Spleen (tissue), 11 donors: ENCODE measurements around the gene GLYR1. TPM values are rescaled to one million over a fixed set of nuclear protein-coding genes. Genes with fewer than 3 reads are reported as not detected.

Experiments
- DNase-seq: peaks from one replicate; pipeline ENCODE4 v3.0.0-alpha.2; 2020
- H3K27ac ChIP-seq, 8 donors: fragments of 200-600 bp; sonication (generic) in 7 of 8; 1 replicate in 4 of 8; 2 replicates in 4 of 8; pipeline versions ENCODE4 v1.5.0 to v1.8.0; 2016 to 2021; ENCODE audit warnings: inconsistent platforms in 4 of 8, mild to moderate bottlenecking in 4 of 8, moderate library complexity in 1 of 8
- H3K27me3 ChIP-seq, 7 donors: fragments of 200-600 bp; sonication (generic) in 6 of 7; replicated peaks in 1 of 7; 1 replicate in 4 of 7; 2 replicates in 3 of 7; pipeline versions ENCODE4 v1.5.0 to v1.8.0; 2016 to 2021; ENCODE audit warnings: inconsistent platforms in 3 of 7, mild to moderate bottlenecking in 1 of 7
- H3K36me3 ChIP-seq, 6 donors: fragments of 200-600 bp; sonication (generic) in 5 of 6; 1 replicate in 4 of 6; 2 replicates in 2 of 6; pipeline versions ENCODE4 v1.5.0 to v1.8.0; 2016 to 2021; ENCODE audit warnings: inconsistent platforms in 2 of 6
- H3K4me1 ChIP-seq, 6 donors: fragments of 200-600 bp; sonication (generic) in 5 of 6; 1 replicate in 3 of 6; 2 replicates in 3 of 6; pipeline versions ENCODE4 v1.5.0 to v1.8.0; 2016 to 2021; ENCODE audit warnings: inconsistent platforms in 3 of 6
- H3K4me3 ChIP-seq, 8 donors: fragments of 200-600 bp; sonication (generic) in 7 of 8; 1 replicate in 4 of 8; 2 replicates in 4 of 8; pipeline versions ENCODE4 v1.5.0 to v1.8.0; 2016 to 2021; ENCODE audit warnings: inconsistent platforms in 4 of 8, mild to moderate bottlenecking in 4 of 8, moderate library complexity in 2 of 8
- H3K9me3 ChIP-seq, 8 donors: fragments of 200-600 bp; sonication (generic) in 7 of 8; 1 replicate in 4 of 8; 2 replicates in 4 of 8; pipeline versions ENCODE4 v1.5.0 to v1.8.0; 2016 to 2021; ENCODE audit warnings: inconsistent platforms in 4 of 8
- POLR2A ChIP-seq, 3 donors: fragments of 450-650 bp; IDR thresholded peaks; one replicate each; pipeline ENCODE4 v1.5.1; 2017; ENCODE audit warnings: antibody characterized with exemption in 3 of 3, mild to moderate bottlenecking in 1 of 3
- POLR2AphosphoS5 ChIP-seq, 3 donors: sonication (generic); formaldehyde crosslinking; IDR thresholded peaks; one replicate each; pipeline ENCODE4 v1.5.1; 2017; ENCODE audit warnings: antibody characterized with exemption in 3 of 3
- WGBS, 5 donors: extraction: QIAGEN DNeasy Blood & Tissue Kit in 3 of 5; methylation state at CpG; one replicate each; pipeline versions ENCODE4 v1.1.5 to v1.1.7; 2013 to 2018; 5-methylcytosine and 5-hydroxymethylcytosine counted together
- intact Hi-C: fragments of 100-400 bp; cut with DNase I; formaldehyde crosslinking; loops from one replicate; pipeline ENCODE4 v1.15.0; 2023; ENCODE audit warnings: low total_unique reads
- polyA plus RNA-seq, 3 donors: library from polyadenylated mRNA; stranded (reverse); fragments of 200-250 nt; gene quantifications; one replicate each; pipeline ENCODE4 v1.2.1, GENCODE V29; 2013
- total RNA-seq, 7 donors: library from RNA; depleted of rRNA in 3 of 7; stranded (reverse); fragments of >200 nt in 3 of 7; fragmentation: NEBNext Ultra II Directional in 4 of 7; extraction: Animal tissue kit (Norgen Biotek cat#: 25700) in 4 of 7; gene quantifications; one replicate each; pipeline versions ENCODE4 v1.1.0 to v1.2.1, GENCODE V29; 2016 to 2021
- TF ChIP-seq, protein P1 (sequence below), 11 experiments: fragments of 200-600 bp in 7 of 11; fragments of 450-650 bp in 4 of 11; sonication (generic) in 4 of 11; IDR thresholded peaks in 8 of 11; conservative IDR thresholded peaks in 3 of 11; 1 replicate in 7 of 11; 2 replicates in 4 of 11; pipeline versions ENCODE4 v1.4.0 to v1.8.0; 2016 to 2021; ENCODE audit warnings: antibody characterized with exemption in 11 of 11, inconsistent platforms in 4 of 11, mild to moderate bottlenecking in 1 of 11
- donor health status: healthy with polysubstance abuse.
- donor health status: DM: no; HTN: no; CAD: no; lungs with moderate emphysema.
- donor health status: DM: no; HTN: no; CAD: no.
- donor health status: Bipolar disorder and iron deficiency.
- donor health status: healthy.
- donor health status: DM: no; HTN: no; CAD: no.
- donor health status: DM: yes; HTN: yes; CAD: no.

GLYR1 gene
- total and polyA plus RNA-seq, 10 donors, result 26.6 to 117 (median 62.3) TPM

DNA sequence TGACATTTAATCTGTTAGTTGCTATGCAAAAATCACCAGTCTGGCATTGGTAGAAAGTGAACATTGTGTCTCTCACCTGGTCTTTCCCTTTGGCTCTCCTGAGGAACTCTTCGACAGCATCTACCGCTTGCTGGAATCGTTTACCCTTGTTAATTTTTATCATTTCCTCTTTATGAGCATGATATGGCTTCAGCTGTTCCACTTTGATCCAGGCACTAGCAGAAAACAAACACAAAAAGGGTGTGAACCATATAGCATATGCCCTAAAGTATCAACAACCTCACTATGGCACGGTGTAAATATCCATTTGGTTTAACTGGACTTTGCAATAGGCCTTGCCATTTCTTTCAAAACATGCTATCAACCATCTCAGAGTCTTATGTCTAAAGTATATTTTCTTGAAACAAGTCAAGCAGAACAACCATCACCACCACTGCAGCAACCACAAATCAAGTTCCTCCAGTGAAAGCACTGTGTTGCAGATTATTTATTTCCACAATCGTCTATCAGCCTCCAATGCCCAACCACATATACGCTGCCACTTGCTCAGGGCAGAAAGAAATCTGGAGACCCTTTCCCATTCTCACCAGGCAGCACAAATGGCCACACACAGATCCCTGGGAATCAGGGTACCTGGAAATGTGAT, 14.3 kb downstream of the GLYR1 start:
- WGBS, 5 donors, result 77 to 82% (median 78%) methylated on average over 6 of the region's 6 CpGs
- Histone ChIP-seq H3K9me3 (no peaks in the 10 kb centered on the region), H3K36me3 (peaks cover 8 to 100% (median 68%) of the 10 kb centered on the region in 6 donors), H3K27me3 (no peaks in the 10 kb centered on the region), H3K27ac (no peak overlapping the region), H3K4me3 (no peak overlapping the region), H3K4me1 (peaks cover 0 to 30% (median 19%) of the 10 kb centered on the region in 6 donors)
- intact Hi-C loops, result no loop called here
- no peak for DNase-seq
- TF ChIP-seq, protein P1, sequence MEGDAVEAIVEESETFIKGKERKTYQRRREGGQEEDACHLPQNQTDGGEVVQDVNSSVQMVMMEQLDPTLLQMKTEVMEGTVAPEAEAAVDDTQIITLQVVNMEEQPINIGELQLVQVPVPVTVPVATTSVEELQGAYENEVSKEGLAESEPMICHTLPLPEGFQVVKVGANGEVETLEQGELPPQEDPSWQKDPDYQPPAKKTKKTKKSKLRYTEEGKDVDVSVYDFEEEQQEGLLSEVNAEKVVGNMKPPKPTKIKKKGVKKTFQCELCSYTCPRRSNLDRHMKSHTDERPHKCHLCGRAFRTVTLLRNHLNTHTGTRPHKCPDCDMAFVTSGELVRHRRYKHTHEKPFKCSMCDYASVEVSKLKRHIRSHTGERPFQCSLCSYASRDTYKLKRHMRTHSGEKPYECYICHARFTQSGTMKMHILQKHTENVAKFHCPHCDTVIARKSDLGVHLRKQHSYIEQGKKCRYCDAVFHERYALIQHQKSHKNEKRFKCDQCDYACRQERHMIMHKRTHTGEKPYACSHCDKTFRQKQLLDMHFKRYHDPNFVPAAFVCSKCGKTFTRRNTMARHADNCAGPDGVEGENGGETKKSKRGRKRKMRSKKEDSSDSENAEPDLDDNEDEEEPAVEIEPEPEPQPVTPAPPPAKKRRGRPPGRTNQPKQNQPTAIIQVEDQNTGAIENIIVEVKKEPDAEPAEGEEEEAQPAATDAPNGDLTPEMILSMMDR (IDR thresholded peaks at IDR 0.05 in 8 of 11, conservative IDR thresholded peaks at IDR 0.05 in 3 of 11), result no peak
- no peak for TF ChIP-seq POLR2A (IDR thresholded peaks at IDR 0.05)
- TF ChIP-seq POLR2AphosphoS5 (IDR thresholded peaks at IDR 0.05), result no peak

DNA sequence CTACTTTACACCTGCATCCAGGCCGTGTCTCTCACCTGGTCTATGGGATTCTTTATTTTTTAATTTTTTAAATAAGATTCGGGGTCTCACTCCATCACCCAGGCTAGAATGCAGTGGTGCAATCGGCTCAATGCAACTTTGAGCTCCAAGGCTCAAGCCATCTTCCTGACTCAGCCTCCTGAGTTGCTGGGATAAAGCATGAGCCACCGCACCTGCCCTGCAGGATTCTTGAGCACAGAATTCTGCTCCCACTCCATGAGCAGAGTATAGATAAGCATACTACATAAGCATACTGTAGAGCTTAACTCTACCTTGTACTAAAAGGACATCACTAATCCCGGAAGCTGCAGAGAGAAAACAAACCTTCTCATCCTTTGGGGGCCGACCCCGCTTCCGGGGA, 15.5 kb downstream of the GLYR1 start:
- peaks cover 0 to 30% (median 19%) of the 10 kb centered on the region in 6 donors for H3K4me1 ChIP-seq
- no peaks in the 10 kb centered on the region for H3K27me3 ChIP-seq
- peaks cover 8 to 100% (median 70%) of the 10 kb centered on the region in 6 donors for H3K36me3 ChIP-seq
- no peak overlapping the region for H3K27ac ChIP-seq
- intact Hi-C loops, result no loop called here
- H3K9me3 ChIP-seq, result no peaks in the 10 kb centered on the region
- TF ChIP-seq POLR2AphosphoS5 (IDR thresholded peaks at IDR 0.05) (no peak), POLR2A (IDR thresholded peaks at IDR 0.05) (no peak)
- TF ChIP-seq, protein P1 (IDR thresholded peaks at IDR 0.05 in 8 of 11, conservative IDR thresholded peaks at IDR 0.05 in 3 of 11), result no peak
- no peak overlapping the region for H3K4me3 ChIP-seq
- DNase-seq, result no peak
- WGBS, 5 donors, result 94 to 98% (median 96%) methylated on average over 8 of the region's 8 CpGs

DNA sequence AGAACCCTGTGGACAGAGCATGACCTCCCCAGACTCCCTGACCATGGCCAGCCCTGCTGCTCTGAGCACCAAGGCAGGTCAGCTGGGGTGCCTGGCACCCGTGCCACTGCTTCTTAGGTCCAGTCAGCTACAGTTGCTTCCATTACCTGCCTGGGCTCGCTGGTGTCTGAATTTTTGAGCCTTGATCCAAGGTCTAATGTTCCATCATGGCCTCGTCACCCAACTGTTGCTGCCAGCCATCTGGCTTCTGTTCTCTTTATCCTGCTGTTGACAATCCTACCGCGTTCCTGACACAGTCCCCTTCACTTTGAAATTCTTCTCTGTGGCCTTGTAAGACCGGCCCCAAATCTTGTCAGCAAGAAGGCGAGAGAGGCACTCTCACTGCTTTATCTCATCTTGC, 16.7 kb downstream of the GLYR1 start:
- H3K27me3 ChIP-seq, result no peaks in the 10 kb centered on the region
- intact Hi-C loops, result no loop called here
- TF ChIP-seq POLR2AphosphoS5 (IDR thresholded peaks at IDR 0.05) (no peak), POLR2A (IDR thresholded peaks at IDR 0.05) (no peak)
- TF ChIP-seq, protein P1 (IDR thresholded peaks at IDR 0.05 in 8 of 11, conservative IDR thresholded peaks at IDR 0.05 in 3 of 11), result no peak
- DNase-seq, result no peak
- no peak overlapping the region for H3K27ac ChIP-seq
- H3K4me3 ChIP-seq, result no peak overlapping the region
- WGBS, 5 donors, result 89 to 96% (median 92%) methylated on average over 7 of the region's 7 CpGs
- H3K9me3 ChIP-seq, result no peaks in the 10 kb centered on the region
- H3K4me1 ChIP-seq, result peaks cover 0 to 30% (median 19%) of the 10 kb centered on the region in 6 donors
- peaks cover 8 to 100% (median 77%) of the 10 kb centered on the region in 6 donors for H3K36me3 ChIP-seq

DNA sequence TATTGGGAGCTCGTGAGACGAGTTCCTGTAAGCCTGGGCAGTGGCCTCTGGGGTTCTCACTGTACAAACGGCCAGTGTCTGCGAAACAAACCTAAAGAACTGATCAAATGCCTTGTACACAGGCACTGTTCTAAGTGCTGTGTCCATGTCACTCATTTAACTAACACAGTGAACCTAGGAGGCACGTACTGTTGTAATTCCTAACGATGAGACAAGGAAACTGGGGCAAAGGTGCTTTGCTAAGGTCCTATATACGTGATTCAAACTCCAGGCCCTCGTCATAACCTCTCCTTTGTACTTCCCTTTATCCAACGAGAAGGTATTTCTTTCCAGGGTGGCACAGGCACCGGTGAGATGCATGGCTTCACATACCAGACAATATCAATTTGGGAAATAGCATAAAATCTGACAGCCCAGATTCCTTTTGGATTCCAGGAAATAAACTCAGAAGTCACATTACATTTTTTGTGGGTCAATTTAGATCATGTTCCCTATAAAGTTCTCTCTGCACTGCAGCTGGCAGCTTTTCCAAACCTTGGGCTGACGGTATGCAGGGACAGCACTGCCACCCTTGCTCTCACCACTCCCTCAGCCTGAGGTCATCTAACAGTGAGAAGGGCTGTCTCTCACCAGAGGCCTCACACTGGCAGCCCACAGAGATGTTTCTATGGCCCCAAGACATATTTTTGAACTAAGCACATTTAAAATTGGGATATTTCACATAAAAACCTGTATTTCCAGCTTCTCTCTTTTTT, 18.3 kb downstream of the GLYR1 start:
- H3K9me3 ChIP-seq, result no peaks in the 10 kb centered on the region
- no peaks in the 10 kb centered on the region for H3K27me3 ChIP-seq
- no peak for DNase-seq
- peaks cover 8 to 100% (median 89%) of the 10 kb centered on the region in 6 donors for H3K36me3 ChIP-seq
- H3K27ac ChIP-seq, result no peak overlapping the region
- intact Hi-C loops, result no loop called here
- 94 to 97% (median 95%) methylated on average over 11 of the region's 11 CpGs for WGBS, 5 donors
- peaks cover 0 to 18% (median 15%) of the 10 kb centered on the region in 6 donors for H3K4me1 ChIP-seq
- H3K4me3 ChIP-seq, result no peak overlapping the region
- TF ChIP-seq POLR2AphosphoS5 (IDR thresholded peaks at IDR 0.05) (no peak), POLR2A (IDR thresholded peaks at IDR 0.05) (no peak)
- TF ChIP-seq, protein P1 (IDR thresholded peaks at IDR 0.05 in 8 of 11, conservative IDR thresholded peaks at IDR 0.05 in 3 of 11), result no peak
